DND-41 (cell line): ENCODE measurements around the gene GCC1.

Experiments
- ATAC-seq: fragments of 200-7000 bp; cut with Tn5 transposase; 3 replicates; pipeline ENCODE4 v1.9.1; 2021; ENCODE audit warnings: low read depth; ENCODE audit not compliant: insufficient read depth
- DNase-seq: peaks from one replicate; pipeline ENCODE4 v3.0.0-alpha.2; 2020
- H2AFZ ChIP-seq: 2 replicates; pipeline ENCODE4 v1.6.0; 2012; ENCODE audit warnings: low read depth, low read length
- H3K27ac ChIP-seq: 2 replicates; pipeline ENCODE4 v1.5.1; 2012; ENCODE audit warnings: low read length, inconsistent platforms
- H3K27me3 ChIP-seq: fragments of 200-600 bp; sonication (generic); 2 replicates; pipeline ENCODE4 v1.6.0; 2012; ENCODE audit warnings: low read length, mild to moderate bottlenecking, inconsistent platforms; ENCODE audit not compliant: insufficient read depth, poor library complexity
- H3K36me3 ChIP-seq: 2 replicates; pipeline ENCODE4 v1.5.1; 2012; ENCODE audit warnings: low read length, inconsistent platforms; ENCODE audit not compliant: insufficient read depth
- H3K4me1 ChIP-seq: 2 replicates; pipeline ENCODE4 v1.5.1; 2012; ENCODE audit warnings: mild to moderate bottlenecking, low read length; ENCODE audit not compliant: insufficient read depth
- H3K4me2 ChIP-seq: 2 replicates; pipeline ENCODE4 v1.6.0; 2012; ENCODE audit warnings: mild to moderate bottlenecking, moderate library complexity, low read length, inconsistent platforms; ENCODE audit not compliant: insufficient read depth
- H3K4me3 ChIP-seq, 2 experiments: fragments of 200-600 bp in 1 of 2; shearing (Covaris generic) in 1 of 2; 2 replicates each; pipeline ENCODE4 v1.5.1; 2012 to 2016; ENCODE audit warnings: inconsistent platforms in 2 of 2, low read length in 2 of 2, mild to moderate bottlenecking in 2 of 2, low read depth in 1 of 2, moderate library complexity in 1 of 2
- H3K79me2 ChIP-seq: 2 replicates; pipeline ENCODE4 v1.6.0; 2012; ENCODE audit warnings: low read length, inconsistent platforms; ENCODE audit not compliant: insufficient read depth
- H3K9ac ChIP-seq: 2 replicates; pipeline ENCODE4 v1.6.0; 2012; ENCODE audit warnings: low read depth, mild to moderate bottlenecking, inconsistent platforms, low read length, moderate library complexity
- H3K9me3 ChIP-seq: 2 replicates; pipeline ENCODE4 v1.5.1; 2012; ENCODE audit warnings: low read length, moderate library complexity, mild to moderate bottlenecking, inconsistent platforms; ENCODE audit not compliant: insufficient read depth, severe bottlenecking
- H4K20me1 ChIP-seq: 2 replicates; pipeline ENCODE4 v1.6.0; 2012; ENCODE audit warnings: low read length; ENCODE audit not compliant: insufficient read depth
- EZH2 ChIP-seq: IDR thresholded peaks from 3 replicates; pipeline ENCODE4 v1.6.1; 2012; ENCODE audit warnings: borderline replicate concordance, low read depth, mild to moderate bottlenecking, moderate library complexity, low read length, inconsistent platforms; ENCODE audit not compliant: severe bottlenecking
- TF ChIP-seq, protein P1 (sequence below): IDR thresholded peaks from 2 replicates; pipeline ENCODE4 v1.5.1; 2012; ENCODE audit warnings: borderline replicate concordance, low read length, moderate library complexity, mild to moderate bottlenecking; ENCODE audit not compliant: poor library complexity, severe bottlenecking; ENCODE audit errors: extremely low read depth

The GCC1 gene

DNA sequence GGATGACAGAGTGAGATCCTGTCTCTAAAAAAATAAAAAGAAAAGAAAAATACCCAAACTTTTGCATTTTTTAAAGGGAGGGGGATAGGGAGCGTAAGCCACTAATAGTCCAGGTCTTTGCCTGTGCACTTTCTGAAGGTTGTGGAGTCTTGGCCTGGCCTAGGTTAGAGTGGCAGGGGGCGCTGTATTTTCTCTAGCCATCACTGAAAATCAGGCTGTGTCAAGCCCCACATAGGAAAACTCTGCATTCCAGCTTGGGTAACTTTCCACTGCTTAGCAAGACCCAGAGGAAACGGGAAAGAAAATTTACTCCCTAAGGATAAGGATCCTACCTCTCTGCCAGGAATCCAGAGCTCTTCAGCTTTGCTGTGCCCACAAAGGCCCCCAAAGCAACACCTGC lies 43.0 kb upstream of the GCC1 start:
- Histone ChIP-seq H3K79me2 (no peaks in the 10 kb centered on the region), H3K27me3 (peaks cover 4% of the 10 kb centered on the region), H2AFZ (no peak overlapping the region), H4K20me1 (no peaks in the 10 kb centered on the region), H3K4me1 (no peaks in the 10 kb centered on the region), H3K4me3 (no peak overlapping the region), H3K27ac (no peak overlapping the region), H3K9me3 (no peaks in the 10 kb centered on the region), H3K9ac (no peak overlapping the region), H3K4me2 (no peak overlapping the region), H3K36me3 (no peaks in the 10 kb centered on the region)
- ATAC-seq (no peak), DNase-seq (no peak)
- TF ChIP-seq, protein P1, sequence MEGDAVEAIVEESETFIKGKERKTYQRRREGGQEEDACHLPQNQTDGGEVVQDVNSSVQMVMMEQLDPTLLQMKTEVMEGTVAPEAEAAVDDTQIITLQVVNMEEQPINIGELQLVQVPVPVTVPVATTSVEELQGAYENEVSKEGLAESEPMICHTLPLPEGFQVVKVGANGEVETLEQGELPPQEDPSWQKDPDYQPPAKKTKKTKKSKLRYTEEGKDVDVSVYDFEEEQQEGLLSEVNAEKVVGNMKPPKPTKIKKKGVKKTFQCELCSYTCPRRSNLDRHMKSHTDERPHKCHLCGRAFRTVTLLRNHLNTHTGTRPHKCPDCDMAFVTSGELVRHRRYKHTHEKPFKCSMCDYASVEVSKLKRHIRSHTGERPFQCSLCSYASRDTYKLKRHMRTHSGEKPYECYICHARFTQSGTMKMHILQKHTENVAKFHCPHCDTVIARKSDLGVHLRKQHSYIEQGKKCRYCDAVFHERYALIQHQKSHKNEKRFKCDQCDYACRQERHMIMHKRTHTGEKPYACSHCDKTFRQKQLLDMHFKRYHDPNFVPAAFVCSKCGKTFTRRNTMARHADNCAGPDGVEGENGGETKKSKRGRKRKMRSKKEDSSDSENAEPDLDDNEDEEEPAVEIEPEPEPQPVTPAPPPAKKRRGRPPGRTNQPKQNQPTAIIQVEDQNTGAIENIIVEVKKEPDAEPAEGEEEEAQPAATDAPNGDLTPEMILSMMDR: no peak
- no peak for TF ChIP-seq EZH2

DNA sequence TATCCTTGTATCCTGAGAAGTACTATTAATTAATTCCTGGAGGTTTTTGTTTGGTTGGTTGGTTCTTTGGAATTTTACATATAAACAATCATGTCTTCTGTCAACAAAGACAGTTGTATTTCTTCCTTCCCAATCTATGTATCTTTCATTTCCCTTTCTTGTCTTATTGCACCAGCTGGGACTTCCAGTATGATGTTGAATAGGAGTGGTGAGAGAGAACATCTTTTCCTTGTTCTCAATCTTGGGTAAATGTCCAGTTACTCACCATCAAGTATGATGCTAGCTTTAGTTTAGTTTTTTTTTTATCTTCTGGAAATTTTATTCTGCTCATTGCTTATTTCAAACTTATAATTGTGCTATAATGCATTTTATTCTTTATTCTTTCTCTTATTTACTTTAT lies 39.9 kb upstream of the GCC1 start:
- Histone ChIP-seq H3K4me3 (no peak overlapping the region), H2AFZ (no peak overlapping the region), H3K9ac (no peak overlapping the region), H3K4me2 (no peak overlapping the region), H3K27me3 (peaks cover 10% of the 10 kb centered on the region), H3K79me2 (no peaks in the 10 kb centered on the region), H3K27ac (no peak overlapping the region), H3K4me1 (no peaks in the 10 kb centered on the region), H3K36me3 (no peaks in the 10 kb centered on the region), H4K20me1 (no peaks in the 10 kb centered on the region), H3K9me3 (no peaks in the 10 kb centered on the region)
- DNase-seq (no peak), ATAC-seq (no peak)
- no peak for TF ChIP-seq EZH2
- TF ChIP-seq, protein P1: no peak

DNA sequence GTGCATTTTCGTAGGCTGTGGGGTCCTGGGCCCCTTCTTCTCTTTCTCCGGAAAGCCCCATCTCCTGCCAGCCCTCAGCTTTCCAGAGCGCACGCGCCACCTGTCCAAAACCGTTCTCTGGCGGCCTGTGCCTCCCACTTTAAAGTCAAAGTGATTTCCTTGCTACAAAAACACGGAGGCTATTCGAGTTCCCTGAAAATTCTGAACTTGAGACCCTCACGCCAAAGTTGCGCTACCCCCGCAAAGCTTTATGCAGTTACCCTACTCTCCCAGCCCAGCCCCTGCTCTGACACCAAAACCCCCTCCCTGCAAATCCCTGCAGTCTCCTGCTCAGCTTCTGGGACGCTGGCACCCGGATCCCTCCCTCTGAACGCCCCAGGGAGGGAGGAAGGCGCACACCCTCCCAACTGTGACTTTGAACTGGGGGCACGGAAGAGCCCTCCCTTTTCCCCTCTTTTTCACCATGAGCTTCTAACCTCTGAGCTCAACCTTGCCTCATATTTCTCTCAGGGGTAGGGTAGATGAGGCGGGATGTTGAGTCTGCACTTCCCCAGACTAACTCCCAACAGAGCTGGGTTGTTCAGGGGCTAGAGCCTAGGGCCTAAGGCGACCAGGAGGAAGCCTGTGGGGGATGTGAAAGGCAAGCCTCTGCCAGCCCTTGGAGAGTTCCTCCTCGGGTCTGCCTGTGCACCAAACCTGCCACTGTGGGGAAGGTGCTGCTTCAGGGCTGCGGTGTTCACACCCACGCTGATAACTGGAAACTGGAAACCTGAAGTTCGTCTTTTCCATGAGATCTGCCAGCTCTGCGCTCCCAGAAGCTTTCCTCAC lies 35.2 kb upstream of the GCC1 start:
- Histone ChIP-seq H3K4me2 (no peak overlapping the region), H3K4me1 (no peaks in the 10 kb centered on the region), H3K27me3 (peaks cover 49% of the 10 kb centered on the region), H4K20me1 (no peaks in the 10 kb centered on the region), H3K27ac (no peak overlapping the region), H3K9ac (no peak overlapping the region), H3K36me3 (no peaks in the 10 kb centered on the region), H3K4me3 (no peak overlapping the region), H3K9me3 (no peaks in the 10 kb centered on the region), H2AFZ (no peak overlapping the region), H3K79me2 (no peaks in the 10 kb centered on the region)
- DNase-seq: no peak
- ATAC-seq: no peak
- TF ChIP-seq, protein P1: no peak
- TF ChIP-seq EZH2: no peak
